H1 (cell line): ENCODE measurements around the gene FIGNL2. TPM values are rescaled to one million over a fixed set of nuclear protein-coding genes. Genes with fewer than 3 reads are reported as not detected.

ENCODE experiments used
- CTCF ChIA-PET: fragments of 300-600 bp; sonication (Branson Sonifier 250); formaldehyde crosslinking; loops from one replicate; lab custom pipeline; 2021; ENCODE audit not compliant: partially characterized antibody; lab: Charles Lee
- POLR2A ChIA-PET: fragments of 300-600 bp; sonication (Branson Sonifier 250); formaldehyde crosslinking; loops from one replicate; lab custom pipeline; 2021; ENCODE audit warnings: inconsistent platforms; ENCODE audit not compliant: partially characterized antibody; lab: Charles Lee
- DNase-seq, 2 experiments: peaks; one replicate each; pipeline versions ENCODE4 v3.0.0 to v3.0.0-alpha.2; 2010 to 2022; ENCODE audit warnings: low spot score in 2 of 2, low read depth in 1 of 2, mixed read lengths in 1 of 2
- FAIRE-seq: peaks from 2 replicates; lab custom pipeline; 2011; peaks lifted over from hg19 to GRCh38; lab: Jason Lieb, UNC
- H2AFZ ChIP-seq: 2 replicates; pipeline ENCODE4 v1.8.1; 2012; ENCODE audit warnings: low read length, inconsistent platforms
- H2AK5ac ChIP-seq: 2 replicates; pipeline ENCODE4 v1.6.1; 2013; ENCODE audit warnings: low read depth, low read length
- H2BK120ac ChIP-seq: replicated peaks from 2 replicates; pipeline ENCODE3; 2013; ENCODE audit warnings: low read depth, low read length, inconsistent platforms
- H2BK12ac ChIP-seq: 2 replicates; pipeline ENCODE4 v1.6.1; 2013; ENCODE audit warnings: low read depth, low read length
- H2BK15ac ChIP-seq: 2 replicates; pipeline ENCODE4 v1.6.1; 2013; ENCODE audit warnings: low read length
- H2BK20ac ChIP-seq: 2 replicates; pipeline ENCODE4 v1.6.1; 2013; ENCODE audit warnings: low read length
- H2BK5ac ChIP-seq: 2 replicates; pipeline ENCODE4 v1.6.1; 2013; ENCODE audit warnings: low read depth, low read length
- H3K14ac ChIP-seq: 2 replicates; pipeline ENCODE4 v1.6.1; 2013; ENCODE audit warnings: inconsistent platforms; ENCODE audit not compliant: insufficient read length
- H3K18ac ChIP-seq: 2 replicates; pipeline ENCODE4 v1.6.1; 2013; ENCODE audit warnings: low read length; ENCODE audit errors: extremely low read depth
- H3K23ac ChIP-seq: 2 replicates; pipeline ENCODE4 v1.6.1; 2013; ENCODE audit warnings: inconsistent platforms; ENCODE audit not compliant: insufficient read length
- H3K23me2 ChIP-seq: 2 replicates; pipeline ENCODE4 v1.6.1; 2013; ENCODE audit warnings: low read depth, low read length
- H3K27ac ChIP-seq: 2 replicates; pipeline ENCODE4 v1.6.1; 2011; ENCODE audit warnings: low read depth, low read length, inconsistent platforms
- H3K27me3 ChIP-seq, 4 experiments: replicated peaks in 1 of 4; 1 replicate in 1 of 4; 2 replicates in 3 of 4; pipeline versions ENCODE4 v1.6.1 to v1.8.1; 2011 to 2013; ENCODE audit warnings: low read length in 3 of 4, mild to moderate bottlenecking in 3 of 4, inconsistent platforms in 2 of 4, mixed read lengths in 2 of 4, moderate library complexity in 1 of 4; ENCODE audit not compliant: control insufficient read depth in 3 of 4, insufficient read depth in 3 of 4; ENCODE audit errors: extremely low read depth in 1 of 4
- H3K36me3 ChIP-seq, 4 experiments: 2 replicates each; pipeline versions ENCODE4 v1.6.1 to v1.8.1; 2011 to 2013; ENCODE audit warnings: mild to moderate bottlenecking in 4 of 4, low read length in 3 of 4, moderate library complexity in 2 of 4, control low read depth in 1 of 4, inconsistent platforms in 1 of 4; ENCODE audit not compliant: insufficient read depth in 4 of 4, control insufficient read depth in 2 of 4
- H3K4ac ChIP-seq: replicated peaks from 2 replicates; pipeline ENCODE3; 2013; ENCODE audit warnings: low read length, low read depth, mixed read lengths, inconsistent platforms; ENCODE audit not compliant: insufficient read length
- H3K4me1 ChIP-seq, 4 experiments: replicated peaks in 1 of 4; 1 replicate in 1 of 4; 2 replicates in 3 of 4; pipeline versions ENCODE4 v1.6.1 to v1.8.1; 2011 to 2013; ENCODE audit warnings: low read length in 3 of 4, inconsistent platforms in 2 of 4, mixed read lengths in 1 of 4; ENCODE audit not compliant: insufficient read depth in 4 of 4, control insufficient read depth in 3 of 4
- H3K4me2 ChIP-seq, 2 experiments: 2 replicates each; pipeline versions ENCODE4 v1.6.1 to v1.8.1; 2011 to 2013; ENCODE audit warnings: low read depth in 2 of 2, low read length in 2 of 2, control low read depth in 1 of 2, inconsistent platforms in 1 of 2, mild to moderate bottlenecking in 1 of 2; ENCODE audit not compliant: insufficient read depth in 1 of 2
- H3K4me3 ChIP-seq, 4 experiments: fragments of 200-600, 300-600 bp in 1 of 4; sonication (generic), shearing (Covaris generic), sonication (Bioruptor Twin) in 1 of 4; 2 replicates each; pipeline versions ENCODE4 v1.5.1 to v1.8.1; 2011 to 2016; ENCODE audit warnings: low read length in 4 of 4, low read depth in 3 of 4, control low read depth in 2 of 4, inconsistent platforms in 2 of 4, mild to moderate bottlenecking in 2 of 4, mixed read lengths in 1 of 4, moderate library complexity in 1 of 4; ENCODE audit not compliant: insufficient read depth in 2 of 4; ENCODE audit errors: extremely low read depth in 1 of 4
- H3K56ac ChIP-seq: replicated peaks from 2 replicates; pipeline ENCODE3; 2013; ENCODE audit warnings: low read depth, mild to moderate bottlenecking, mixed read lengths, low read length, inconsistent platforms; ENCODE audit not compliant: insufficient read length
- H3K79me1 ChIP-seq: 2 replicates; pipeline ENCODE4 v1.6.1; 2013; ENCODE audit warnings: low read depth, low read length, control low read depth
- H3K79me2 ChIP-seq, 2 experiments: 2 replicates each; pipeline versions ENCODE4 v1.6.1 to v1.8.1; 2012 to 2013; ENCODE audit warnings: low read length in 2 of 2, mild to moderate bottlenecking in 2 of 2, inconsistent platforms in 1 of 2; ENCODE audit not compliant: insufficient read depth in 2 of 2, control insufficient read depth in 1 of 2
- H3K9ac ChIP-seq, 4 experiments: replicated peaks in 1 of 4; 1 replicate in 1 of 4; 2 replicates in 3 of 4; pipeline versions ENCODE4 v1.6.1 to v1.8.1; 2011 to 2013; ENCODE audit warnings: low read depth in 3 of 4, low read length in 3 of 4, control low read depth in 2 of 4, mild to moderate bottlenecking in 2 of 4, moderate library complexity in 2 of 4, inconsistent platforms in 1 of 4; ENCODE audit errors: extremely low read depth in 1 of 4
- H3K9me3 ChIP-seq, 2 experiments: 2 replicates each; pipeline versions ENCODE4 v1.6.1 to v1.8.1; 2012 to 2013; ENCODE audit warnings: mild to moderate bottlenecking in 2 of 2, moderate library complexity in 2 of 2, control low read depth in 1 of 2, inconsistent platforms in 1 of 2, low read depth in 1 of 2, low read length in 1 of 2, mixed read lengths in 1 of 2; ENCODE audit not compliant: insufficient read depth in 2 of 2
- H4K20me1 ChIP-seq, 2 experiments: replicated peaks in 1 of 2; 2 replicates each; pipeline versions ENCODE3 to v1.8.1; 2011 to 2013; ENCODE audit warnings: inconsistent platforms in 2 of 2, low read length in 2 of 2, mild to moderate bottlenecking in 1 of 2; ENCODE audit not compliant: insufficient read depth in 2 of 2, control insufficient read depth in 1 of 2
- H4K5ac ChIP-seq: 2 replicates; pipeline ENCODE4 v1.6.1; 2013; ENCODE audit warnings: low read length, low read depth, mixed read lengths, inconsistent platforms; ENCODE audit not compliant: insufficient read length
- H4K8ac ChIP-seq: 2 replicates; pipeline ENCODE4 v1.8.0; 2013; ENCODE audit warnings: mild to moderate bottlenecking, moderate library complexity, low read length, inconsistent platforms; ENCODE audit not compliant: insufficient read depth; ENCODE audit errors: extremely low read depth
- H4K91ac ChIP-seq: replicated peaks from 2 replicates; pipeline ENCODE3; 2013; ENCODE audit warnings: low read length, mixed read lengths, inconsistent platforms; ENCODE audit not compliant: insufficient read length
- CBX8 ChIP-seq: fragments of 300-800, 300-1000 bp; sonication (generic); IDR thresholded peaks from 2 replicates; pipeline ENCODE4 v1.7.1; 2016; ENCODE audit warnings: low read depth, low read length, borderline replicate concordance
- CTBP2 ChIP-seq: IDR thresholded peaks from 2 replicates; pipeline ENCODE4 v1.7.0; 2011; ENCODE audit warnings: borderline replicate concordance, mild to moderate bottlenecking, moderate library complexity, mixed read lengths, low read length; ENCODE audit not compliant: insufficient read depth, insufficient read length
- EGR1 ChIP-seq: IDR thresholded peaks from 2 replicates; pipeline ENCODE4 v1.6.1; 2011; ENCODE audit warnings: low read depth, low read length, borderline replicate concordance
- HDAC2 ChIP-seq, 2 experiments: fragments of 300-600 bp in 1 of 2; sonication (generic) in 1 of 2; IDR thresholded peaks; 2 replicates each; pipeline ENCODE4 v1.6.1; 2011 to 2012; ENCODE audit warnings: low read depth in 2 of 2, low read length in 2 of 2, mild to moderate bottlenecking in 2 of 2, moderate library complexity in 2 of 2, borderline replicate concordance in 1 of 2, inconsistent platforms in 1 of 2
- KDM4A ChIP-seq: IDR thresholded peaks from one replicate; pipeline ENCODE4 v1.7.1; 2012; ENCODE audit warnings: low read depth, mild to moderate bottlenecking, moderate library complexity, low read length, inconsistent platforms; ENCODE audit not compliant: severe bottlenecking
- MAX ChIP-seq: IDR thresholded peaks from 2 replicates; pipeline ENCODE4 v1.6.1; 2012; ENCODE audit warnings: inconsistent platforms
- POU5F1 ChIP-seq: IDR thresholded peaks from 2 replicates; pipeline ENCODE4 v1.6.1; 2011; ENCODE audit warnings: low read depth, mild to moderate bottlenecking, low read length, moderate library complexity
- RNF2 ChIP-seq: fragments of 200-900, 300-1000 bp; sonication (generic); IDR thresholded peaks from 2 replicates; pipeline ENCODE4 v1.7.1; 2016; ENCODE audit warnings: borderline replicate concordance, low read depth, mild to moderate bottlenecking, antibody characterized with exemption, low read length; ENCODE audit not compliant: poor library complexity, severe bottlenecking; ENCODE audit errors: missing control alignments
- SIRT6 ChIP-seq: IDR thresholded peaks from one replicate; pipeline ENCODE4 v1.7.1; 2012; ENCODE audit warnings: low read length, inconsistent platforms
- SP1 ChIP-seq: IDR thresholded peaks from 2 replicates; pipeline ENCODE4 v1.6.1; 2011; ENCODE audit warnings: low read depth, low read length
- SRF ChIP-seq: IDR thresholded peaks from 2 replicates; pipeline ENCODE4 v1.6.1; 2011; ENCODE audit warnings: mild to moderate bottlenecking, low read depth, low read length, moderate library complexity
- YY1 ChIP-seq: IDR thresholded peaks from 2 replicates; pipeline ENCODE4 v1.6.1; 2011; ENCODE audit warnings: low read depth, mild to moderate bottlenecking, low read length
- WGBS, 2 experiments: shearing (Covaris generic) in 1 of 2; methylation state at CpG; one replicate each; pipeline versions ENCODE4 v1.1.6 to v1.1.7; 2013 to 2015; ENCODE audit warnings: low lambda C conversion rate in 2 of 2, mixed read lengths in 2 of 2, inconsistent platforms in 1 of 2, low coverage in 1 of 2, missing lambda C conversion rate in 1 of 2; ENCODE audit not compliant: insufficient replicate concordance in 2 of 2, insufficient coverage in 1 of 2, insufficient read length in 1 of 2; ENCODE audit errors: extremely low coverage in 1 of 2, missing lambda C conversion rate in 1 of 2; 5-methylcytosine and 5-hydroxymethylcytosine counted together
- polyA plus RNA-seq, 7 experiments: library from polyadenylated mRNA; depleted of rRNA in 3 of 7; stranded (reverse) in 5 of 7; unstranded in 2 of 7; fragments of >200 nt in 5 of 7; fragments of 200-250 nt in 2 of 7; gene quantifications; 1 replicate in 5 of 7; 2 replicates in 1 of 7; 4 replicates in 1 of 7; pipeline versions ENCODE4 v1.2.1 to v1.2.3, GENCODE V29; 2011 to 2013; ENCODE audit warnings: missing spikeins in 2 of 7, mixed read lengths in 2 of 7
- total RNA-seq: library from RNA; stranded (reverse); fragmentation: NEBNext Ultra II Directional; extraction: Animal tissue kit (Norgen Biotek cat#: 25700); gene quantifications from 2 replicates; pipeline ENCODE4 v1.2.1, GENCODE V29; 2021

The FIGNL2 gene
- total and polyA plus RNA-seq, 2 of the 8 experiments (the other 6 are each of a cell fraction or from before 2014, with no cell fraction given) = 6.5 to 7.1 TPM

DNA sequence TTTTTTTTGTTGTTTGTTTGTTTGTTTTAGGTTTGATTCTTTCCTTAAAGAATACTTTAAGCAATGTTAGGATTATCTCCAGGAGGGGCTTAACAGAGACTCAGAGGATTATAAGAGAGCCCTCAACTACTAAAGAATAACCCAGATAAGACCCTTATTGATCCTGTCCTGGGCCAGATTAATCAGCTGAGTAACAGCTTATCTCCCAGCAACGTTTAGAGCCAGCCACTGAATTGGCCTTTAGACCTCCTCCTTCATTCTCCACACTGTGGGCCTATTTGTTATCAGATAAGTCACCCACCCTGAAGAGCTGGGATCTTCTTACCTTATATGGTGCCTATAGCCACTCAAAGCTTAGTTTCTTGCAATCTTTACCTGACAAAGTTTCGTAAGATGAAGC lies 71.1 kb downstream of the FIGNL2 start:
- no peak overlapping the region for H4K91ac ChIP-seq
- ChIA-PET POLR2A (interaction anchor here (0.6 to 0.8 kb wide), 2 partner anchors 15 to 32 kb away, joined by 3 read pairs; no protein-coding TSS in a partner anchor), CTCF (interaction anchor here (0.6 to 0.7 kb wide), 2 partner anchors 241 to 356 kb away, joined by 3 read pairs; no protein-coding TSS in a partner anchor)
- H3K9me3 ChIP-seq = no peaks in the 10 kb centered on the region
- H2BK12ac ChIP-seq = no peak overlapping the region
- no peak overlapping the region for H4K5ac ChIP-seq
- no peak overlapping the region for H4K8ac ChIP-seq
- no peak overlapping the region for H3K4me2 ChIP-seq
- no peak overlapping the region for H2BK120ac ChIP-seq
- no peaks in the 10 kb centered on the region for H3K79me1 ChIP-seq
- no peaks in the 10 kb centered on the region for H3K27me3 ChIP-seq
- no peak overlapping the region for H3K4ac ChIP-seq
- no peaks in the 10 kb centered on the region for H4K20me1 ChIP-seq
- no peak overlapping the region for H2AFZ ChIP-seq
- H3K36me3 ChIP-seq = peaks cover 0 to 10% (median 3%) of the 10 kb centered on the region in 4 experiments; a peak in 3 of 8 replicates
- H3K9ac ChIP-seq = no peak overlapping the region
- DNase-seq (no peak), FAIRE-seq (no peak)
- H3K56ac ChIP-seq = no peak overlapping the region
- H3K23me2 ChIP-seq = no peaks in the 10 kb centered on the region
- H3K4me1 ChIP-seq = no peaks in the 10 kb centered on the region
- H3K23ac ChIP-seq = no peak overlapping the region
- no peak overlapping the region for H3K27ac ChIP-seq
- 88% methylated on average over 2 of the region's 2 CpGs; no CpG with 5 or more reads in 1 of the 2 experiments for WGBS, 2 experiments
- H3K4me3 ChIP-seq = no peak overlapping the region
- no peak overlapping the region for H2BK15ac ChIP-seq
- H2BK5ac ChIP-seq = no peak overlapping the region
- no peak overlapping the region for H3K18ac ChIP-seq
- H2BK20ac ChIP-seq = no peak overlapping the region
- no peaks in the 10 kb centered on the region for H3K79me2 ChIP-seq
- H2AK5ac ChIP-seq = no peak overlapping the region
- H3K14ac ChIP-seq = no peak overlapping the region
- TF ChIP-seq MAX = no peak
- TF ChIP-seq EGR1 = no peak
- TF ChIP-seq RNF2 = no peak
- TF ChIP-seq SRF = no peak
- TF ChIP-seq CTBP2 = no peak
- TF ChIP-seq CBX8 = no peak
- TF ChIP-seq POU5F1 = no peak
- TF ChIP-seq HDAC2 (IDR thresholded peaks at IDR 0.05; ENCODE audit: borderline replicate concordance in 1 of 2, low read depth in 2 of 2, low read length in 2 of 2) = no peak
- no peak for TF ChIP-seq KDM4A
- no peak for TF ChIP-seq YY1
- TF ChIP-seq SP1 = no peak
- TF ChIP-seq SIRT6 = no peak
